ENCODE data around the gene NDUFAF3. TPM values are rescaled to one million over a fixed set of nuclear protein-coding genes. Genes with fewer than 3 reads are reported as not detected.

NDUFAF3 gene
- total RNA-seq, 2 donors from 2014 or later: 182 to 297 TPM

- Histone ChIP-seq H3K36me3 (peaks cover 13% of the 10 kb centered on the region), H3K9me3 (no peaks in the 10 kb centered on the region), H3K27ac (no peak overlapping the region), H3K4me1 (peaks cover 0 to 34% of the 10 kb centered on the region in 2 donors), H3K27me3 (no peaks in the 10 kb centered on the region), H3K4me3 (no peak overlapping the region)
- no peak for TF ChIP-seq CTCF (IDR thresholded peaks at IDR 0.05)
- DNase-seq (ENCODE audit: low spot score): no peak
These were observed 12.5 kb upstream of the NDUFAF3 start for GRCh38 chr3:49009396-49009795.

- Histone ChIP-seq H3K27ac (peak overlapping the region; percentile 42 to 55), H3K4me3 (no peak overlapping the region), H3K36me3 (peaks cover 35% of the 10 kb centered on the region), H3K9me3 (no peaks in the 10 kb centered on the region), H3K4me1 (peaks cover 0 to 30% of the 10 kb centered on the region in 2 donors), H3K27me3 (no peaks in the 10 kb centered on the region)
- no peak for TF ChIP-seq CTCF (IDR thresholded peaks at IDR 0.05)
- no peak for DNase-seq (ENCODE audit: low spot score)
These were observed 9.4 kb upstream of the NDUFAF3 start for GRCh38 chr3:49012441-49013017.

- Histone ChIP-seq H3K36me3 (peaks cover 35% of the 10 kb centered on the region), H3K27me3 (no peaks in the 10 kb centered on the region), H3K4me3 (no peak overlapping the region), H3K9me3 (no peaks in the 10 kb centered on the region), H3K27ac (peak overlapping the region; percentile 42 to 55), H3K4me1 (peaks cover 0 to 32% of the 10 kb centered on the region in 2 donors)
- no peak for DNase-seq (ENCODE audit: low spot score)
- no peak for TF ChIP-seq CTCF (IDR thresholded peaks at IDR 0.05)
These were observed 8.7 kb upstream of the NDUFAF3 start for GRCh38 chr3:49013113-49013737.

GRCh38 chr3:49013738-49014660 is 7.9 kb upstream of the NDUFAF3 start:
- Histone ChIP-seq H3K36me3 (peaks cover 35% of the 10 kb centered on the region), H3K9me3 (no peaks in the 10 kb centered on the region), H3K27ac (no peak overlapping the region), H3K4me1 (peaks cover 0 to 31% of the 10 kb centered on the region in 2 donors), H3K4me3 (no peak overlapping the region), H3K27me3 (no peaks in the 10 kb centered on the region)
- DNase-seq (ENCODE audit: low spot score): no peak
- peak in 1 of 2 donors; percentile 45 for TF ChIP-seq CTCF (IDR thresholded peaks at IDR 0.05)

- Histone ChIP-seq H3K4me3 (no peak overlapping the region), H3K27me3 (no peaks in the 10 kb centered on the region), H3K27ac (no peak overlapping the region), H3K9me3 (no peaks in the 10 kb centered on the region), H3K36me3 (peaks cover 35% of the 10 kb centered on the region), H3K4me1 (peaks cover 0 to 41% of the 10 kb centered on the region in 2 donors)
- no peak for TF ChIP-seq CTCF (IDR thresholded peaks at IDR 0.05)
- no peak for DNase-seq (ENCODE audit: low spot score)
These were observed 6.8 kb upstream of the NDUFAF3 start for GRCh38 chr3:49015072-49015471.
